PC-3 (cell line): ENCODE data around the gene SETBP1. TPM values are rescaled to one million over a fixed set of nuclear protein-coding genes. Genes with fewer than 3 reads are reported as not detected.

Source experiments
- ATAC-seq: fragments of 200-7000 bp; cut with Tn5 transposase; 2 replicates; pipeline ENCODE4 v1.9.1; 2020; ENCODE audit warnings: mild to moderate bottlenecking, moderate library complexity
- BruUV-seq: library from RNA; stranded (reverse); fragments of 400-500 nt; replicated peaks from 2 replicates; lab custom pipeline; 2021; lab: Mats Ljungman, UMichigan
- CTCF ChIA-PET: fragments of 300-600 bp; sonication (Branson Sonifier 250); formaldehyde crosslinking; loops from one replicate; lab custom pipeline; 2022; ENCODE audit warnings: antibody characterized with exemption; lab: Charles Lee
- POLR2A ChIA-PET: fragments of 300-600 bp; sonication (Branson Sonifier 250); formaldehyde crosslinking; loops from one replicate; lab custom pipeline; 2022; ENCODE audit warnings: antibody characterized with exemption; ENCODE audit not compliant: unreplicated experiment; lab: Charles Lee
- DNase-seq: peaks from one replicate; pipeline ENCODE4 v3.0.0-alpha.2; 2015
- H2AFZ ChIP-seq: fragments of 300-600 bp; sonication (generic); 2 replicates; pipeline ENCODE4 v1.6.0; 2016; ENCODE audit warnings: antibody characterized with exemption, low read length
- H3F3A ChIP-seq: fragments of 300-600 bp; sonication (generic); one replicate; pipeline ENCODE4 v1.6.0; 2017; ENCODE audit warnings: antibody characterized with exemption, low read length, control low read depth, mild to moderate bottlenecking; ENCODE audit not compliant: unreplicated experiment
- H3K27ac ChIP-seq: fragments of 300-600 bp; sonication (generic); 2 replicates; pipeline ENCODE4 v1.5.1; 2016; ENCODE audit warnings: mild to moderate bottlenecking, low read length
- H3K27me3 ChIP-seq: fragments of 300-600 bp; sonication (generic); 2 replicates; pipeline ENCODE4 v1.6.1; 2016; ENCODE audit warnings: low read length, mixed read lengths
- H3K36me3 ChIP-seq: fragments of 300-600 bp; sonication (generic); 2 replicates; pipeline ENCODE4 v1.6.1; 2016; ENCODE audit warnings: low read depth, mixed run types, low read length, mixed read lengths
- H3K4me1 ChIP-seq: fragments of 300-600 bp; sonication (generic); 2 replicates; pipeline ENCODE4 v1.5.1; 2016; ENCODE audit warnings: low read length; ENCODE audit not compliant: insufficient read depth
- H3K4me2 ChIP-seq: fragments of 300-600 bp; sonication (generic); 2 replicates; pipeline ENCODE4 v1.6.0; 2016; ENCODE audit warnings: low read length
- H3K4me3 ChIP-seq: fragments of 300-600 bp; sonication (generic); 2 replicates; pipeline ENCODE4 v1.5.1; 2016; ENCODE audit warnings: mild to moderate bottlenecking, low read length, mixed read lengths
- H3K79me2 ChIP-seq: fragments of 300-600 bp; sonication (generic); 2 replicates; pipeline ENCODE4 v1.6.1; 2017; ENCODE audit warnings: low read length, mixed read lengths
- H3K9ac ChIP-seq: fragments of 300-600 bp; sonication (generic); 2 replicates; pipeline ENCODE4 v1.6.0; 2016; ENCODE audit warnings: mild to moderate bottlenecking, low read length
- H3K9me2 ChIP-seq: fragments of 300-600 bp; sonication (generic); replicated peaks from 2 replicates; pipeline ENCODE4 v1.6.1; 2016; ENCODE audit warnings: mixed run types, low read length, mixed read lengths
- H3K9me3 ChIP-seq: fragments of 300-600 bp; sonication (generic); 2 replicates; pipeline ENCODE4 v1.6.1; 2016; ENCODE audit warnings: low read length, mixed read lengths
- H4K20me1 ChIP-seq: fragments of 300-600 bp; sonication (generic); 2 replicates; pipeline ENCODE4 v1.6.1; 2016; ENCODE audit warnings: low read length, mixed read lengths
- CTCF ChIP-seq: fragments of 300-600 bp; sonication (generic); conservative IDR thresholded peaks from 2 replicates; pipeline ENCODE4 v1.5.1; 2017; ENCODE audit warnings: antibody characterized with exemption, low read depth, mild to moderate bottlenecking, low read length
- EZH2 ChIP-seq: fragments of 300-600 bp; sonication (generic); IDR thresholded peaks from one replicate; pipeline ENCODE4 v1.6.1; 2017; ENCODE audit warnings: antibody characterized with exemption, mild to moderate bottlenecking, low read length; ENCODE audit not compliant: unreplicated experiment
- EZH2phosphoT487 ChIP-seq: fragments of 300-600 bp; sonication (generic); IDR thresholded peaks from 2 replicates; pipeline ENCODE4 v1.6.1; 2018; ENCODE audit warnings: mild to moderate bottlenecking, antibody characterized with exemption, low read length, borderline replicate concordance
- intact Hi-C: fragments of 100-400 bp; cut with micrococcal nuclease; formaldehyde crosslinking; loops from 2 replicates; pipeline ENCODE4 v1.9.0; 2023
- total RNA-seq: library from RNA; depleted of rRNA; stranded (reverse); fragments of >200 nt; gene quantifications from 2 replicates; pipeline ENCODE4 v1.2.3, GENCODE V29; 2014

Gene SETBP1
- total RNA-seq, 1 experiment from 2014 or later, result 2.3 TPM

- H4K20me1 ChIP-seq, result no peaks in the 10 kb centered on the region
- no peak for DNase-seq
- no peaks in the 10 kb centered on the region for H3K79me2 ChIP-seq
- no peaks in the 10 kb centered on the region for H3K27me3 ChIP-seq
- H3K4me1 ChIP-seq, result no peaks in the 10 kb centered on the region
- no TSS peak for BruUV-seq
- H3K4me3 ChIP-seq, result no peak overlapping the region
- H3K36me3 ChIP-seq, result no peaks in the 10 kb centered on the region
- ATAC-seq, result no peak
- no peak for TF ChIP-seq CTCF
- no peak for TF ChIP-seq EZH2
- TF ChIP-seq EZH2phosphoT487, result no peak
- intact Hi-C loops, result no loop called here
- H3K27ac ChIP-seq, result no peak overlapping the region
- no peak overlapping the region for H3K4me2 ChIP-seq
- H2AFZ ChIP-seq, result no peak overlapping the region
- CTCF ChIA-PET, result no interaction called here
- H3F3A ChIP-seq, result no peaks in the 10 kb centered on the region
- POLR2A ChIA-PET, result no interaction called here
- no peaks in the 10 kb centered on the region for H3K9me3 ChIP-seq
- H3K9ac ChIP-seq, result no peak overlapping the region
- H3K9me2 ChIP-seq, result no peaks in the 10 kb centered on the region
Observed at GRCh38 chr18:44801781-44802180, 121.1 kb downstream of the SETBP1 start.

GRCh38 chr18:44802508-44802907 lies 121.8 kb downstream of the SETBP1 start:
- Histone ChIP-seq H2AFZ (no peak overlapping the region), H3K4me1 (no peaks in the 10 kb centered on the region), H4K20me1 (no peaks in the 10 kb centered on the region), H3K4me3 (no peak overlapping the region), H3K27ac (no peak overlapping the region), H3F3A (no peaks in the 10 kb centered on the region), H3K79me2 (no peaks in the 10 kb centered on the region), H3K9me2 (no peaks in the 10 kb centered on the region), H3K27me3 (no peaks in the 10 kb centered on the region), H3K9me3 (no peaks in the 10 kb centered on the region), H3K36me3 (no peaks in the 10 kb centered on the region), H3K9ac (no peak overlapping the region), H3K4me2 (no peak overlapping the region)
- ATAC-seq (no peak; the same call in 1 of the 2 replicates), DNase-seq (no peak)
- intact Hi-C loops, result no loop called here
- POLR2A ChIA-PET, result no interaction called here
- BruUV-seq, result no TSS peak
- CTCF ChIA-PET, result no interaction called here
- TF ChIP-seq EZH2 (no peak), CTCF (no peak), EZH2phosphoT487 (no peak)

GRCh38 chr18:44803019-44803650 lies 122.4 kb downstream of the SETBP1 start:
- no peak overlapping the region for H2AFZ ChIP-seq
- H3K79me2 ChIP-seq, result no peaks in the 10 kb centered on the region
- H3K9me2 ChIP-seq, result no peaks in the 10 kb centered on the region
- H3K4me1 ChIP-seq, result no peaks in the 10 kb centered on the region
- TF ChIP-seq EZH2, result no peak
- H3K9ac ChIP-seq, result no peak overlapping the region
- ChIA-PET CTCF (no interaction called here), POLR2A (interaction anchor here (0.6 kb wide), 1 partner anchor 542 kb away, joined by 3 read pairs; no protein-coding TSS in a partner anchor)
- H4K20me1 ChIP-seq, result no peaks in the 10 kb centered on the region
- no peaks in the 10 kb centered on the region for H3K9me3 ChIP-seq
- no peak overlapping the region for H3K4me2 ChIP-seq
- no peaks in the 10 kb centered on the region for H3K36me3 ChIP-seq
- H3F3A ChIP-seq, result no peaks in the 10 kb centered on the region
- H3K27me3 ChIP-seq, result no peaks in the 10 kb centered on the region
- ATAC-seq (no peak), DNase-seq (no peak)
- no TSS peak for BruUV-seq
- H3K27ac ChIP-seq, result no peak overlapping the region
- H3K4me3 ChIP-seq, result no peak overlapping the region
- intact Hi-C loops, result no loop called here
